ENCODE results near the gene MLXIP.

MLXIP gene

GRCh38 chr12:122079033-122079531, 526 bp downstream of the MLXIP start:
- DNase-seq (ENCODE audit: low read depth in 2 of 2): no peak

DNA sequence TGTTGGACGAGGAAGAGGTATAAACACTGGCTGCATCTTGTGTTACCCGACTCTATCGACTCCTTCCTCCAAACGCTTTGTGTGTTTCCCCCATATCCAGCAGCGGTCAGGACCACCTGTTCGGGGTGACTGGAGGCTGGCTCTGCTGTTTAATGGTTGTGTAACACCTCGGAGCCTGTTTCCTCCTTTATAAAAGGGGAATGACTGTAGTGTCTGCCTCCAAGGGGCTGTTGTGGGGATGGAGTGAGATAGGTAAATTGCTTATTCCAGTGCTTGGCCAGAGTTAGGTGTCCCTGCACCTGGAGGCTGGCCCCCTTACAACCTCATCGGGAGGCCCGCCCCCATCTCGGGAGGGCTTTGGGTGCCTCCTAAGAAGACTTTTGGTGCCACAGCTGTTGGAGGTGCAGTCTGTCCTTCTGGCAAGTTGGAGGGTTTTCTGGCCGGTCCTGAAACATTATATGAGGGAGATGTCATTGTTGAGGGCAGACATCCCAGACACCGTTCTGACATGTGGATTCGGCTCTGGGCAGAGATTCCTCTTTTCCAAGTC, 1.1 kb downstream of the MLXIP start:
- no peak for DNase-seq (ENCODE audit: low read depth in 2 of 2)

DNA sequence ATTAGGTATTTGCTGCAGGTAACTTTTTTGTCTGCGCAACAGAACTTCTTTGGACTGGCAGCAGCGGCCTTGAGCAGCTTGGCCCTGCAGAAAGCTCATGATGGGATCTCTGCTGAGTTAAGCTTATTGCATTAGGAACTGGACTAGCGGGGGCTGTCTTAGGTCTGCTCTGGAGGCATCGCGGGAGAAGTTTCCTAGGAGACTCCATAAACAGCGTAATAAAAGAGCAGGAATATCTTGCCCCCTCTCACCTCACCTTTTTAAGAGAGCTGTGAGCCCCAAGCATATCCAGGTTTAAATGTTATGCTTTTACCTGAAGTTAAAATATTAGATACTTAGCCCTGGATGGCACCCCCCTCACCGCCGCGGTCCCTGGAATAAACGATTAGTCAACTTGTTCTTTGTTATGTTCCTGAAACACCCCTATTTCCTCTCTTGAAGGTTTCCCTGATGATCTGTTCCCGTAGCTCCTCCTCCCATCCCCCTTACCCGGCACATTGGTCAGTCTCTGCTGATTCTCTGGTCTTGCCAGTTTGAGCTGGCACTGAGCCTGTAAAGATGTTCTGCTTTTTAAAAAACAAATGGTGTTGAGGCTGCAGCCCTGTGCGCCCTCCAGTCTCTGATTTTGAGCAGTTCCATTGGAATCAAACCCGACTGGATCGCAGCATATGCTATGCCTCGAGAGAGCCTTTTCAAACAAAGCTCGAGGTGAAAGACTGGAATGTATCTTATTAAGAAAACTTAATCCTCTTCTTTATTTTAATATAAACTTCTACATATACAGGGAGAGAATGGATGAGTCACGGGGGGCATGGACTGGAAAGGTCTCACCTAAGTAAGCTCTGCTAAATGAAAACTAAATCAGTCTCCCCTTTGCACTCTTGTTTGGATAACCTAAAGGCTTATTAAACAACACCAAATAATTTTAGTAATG, 1.9 kb downstream of the MLXIP start:
- DNase-seq (ENCODE audit: low read depth in 2 of 2): no peak

- DNase-seq (ENCODE audit: low read depth in 2 of 2): no peak
Measured at GRCh38 chr12:122081083-122081696, 2.6 kb downstream of the MLXIP start.

- no peak for DNase-seq (ENCODE audit: low read depth in 2 of 2)
Measured at GRCh38 chr12:122081697-122082221, 3.2 kb downstream of the MLXIP start.

DNA sequence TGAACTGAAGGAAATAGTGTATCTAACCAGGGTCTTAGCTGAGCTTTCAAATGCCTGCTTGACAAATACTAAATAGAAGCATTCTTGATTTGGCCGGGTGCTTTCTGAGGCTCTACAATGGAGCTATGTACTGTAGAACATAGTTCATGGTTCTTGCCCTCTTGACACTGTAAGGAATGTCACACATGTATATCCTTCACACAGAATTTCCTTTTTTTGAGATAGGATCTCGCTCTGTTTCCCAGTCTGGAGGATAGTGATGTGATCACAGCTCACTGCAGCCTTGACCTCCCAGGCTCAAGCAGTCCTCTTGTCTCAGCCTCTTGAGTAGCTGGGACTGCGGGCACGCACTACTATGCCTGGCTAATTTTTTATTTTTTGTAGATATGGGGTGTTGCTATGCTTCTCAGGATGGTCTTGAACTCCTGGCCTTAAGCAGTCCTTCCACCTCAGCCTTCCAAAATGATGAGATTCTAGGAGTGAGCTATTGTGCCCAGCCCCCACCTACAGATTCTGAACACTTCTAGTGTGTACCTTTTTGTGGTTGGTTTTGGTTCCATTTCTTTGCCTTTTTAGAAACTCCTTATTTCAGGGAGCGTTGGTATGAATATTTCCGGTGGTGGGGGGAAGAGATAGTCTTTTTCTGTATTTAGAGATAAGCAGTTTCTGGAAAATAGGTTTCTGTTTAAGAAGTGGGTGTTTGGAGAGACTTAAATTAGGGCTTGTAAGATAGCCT, 4.2 kb downstream of the MLXIP start:
- no peak for DNase-seq (ENCODE audit: low read depth in 2 of 2)

DNA sequence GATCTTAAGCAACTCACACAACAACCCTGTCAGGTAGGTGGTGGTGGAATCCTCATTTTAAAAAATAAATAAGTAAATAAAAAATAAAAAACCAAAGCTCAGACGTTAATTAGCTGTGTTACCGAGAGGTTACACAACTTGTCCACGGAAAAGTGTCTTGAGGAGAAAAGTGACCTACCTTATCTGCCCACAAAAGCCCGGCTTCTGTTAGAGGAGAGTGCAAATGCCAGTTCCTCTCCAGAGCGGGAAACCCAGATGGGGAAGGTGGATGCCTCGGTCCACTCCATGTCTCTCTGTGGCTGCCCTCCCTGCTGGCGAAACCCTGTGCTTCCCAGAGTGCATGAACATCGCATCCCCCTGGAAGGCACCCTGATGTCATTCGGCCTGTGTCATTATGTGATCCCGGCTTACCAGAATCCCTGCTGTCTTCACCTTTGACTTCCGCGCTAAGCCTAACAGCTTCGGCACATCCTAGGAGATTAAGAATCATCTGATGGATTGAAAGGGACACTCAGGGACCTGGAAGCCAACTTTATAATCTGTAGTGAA, 6.4 kb downstream of the MLXIP start:
- no peak for DNase-seq (ENCODE audit: low read depth in 2 of 2)

DNA sequence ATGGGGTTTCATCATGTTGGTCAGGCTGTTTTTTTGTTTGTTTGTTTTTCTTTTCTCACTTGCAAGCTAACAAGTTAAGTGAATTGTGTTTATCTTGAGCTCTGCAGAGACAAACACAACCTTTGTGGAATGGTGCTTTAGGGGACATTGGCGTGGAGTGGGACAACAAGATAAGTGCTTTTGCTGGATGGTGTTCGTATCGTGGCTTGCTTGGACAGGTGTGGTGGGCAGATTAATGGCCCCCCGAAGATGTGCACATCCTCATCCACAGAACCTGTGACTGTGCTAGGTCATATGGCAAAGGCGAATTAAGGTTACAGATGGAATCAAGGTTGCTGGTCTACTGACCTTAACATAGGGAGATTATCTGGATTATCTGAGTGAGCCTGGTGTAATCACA, 7.0 kb downstream of the MLXIP start:
- no peak for DNase-seq (ENCODE audit: low read depth in 2 of 2)

DNA sequence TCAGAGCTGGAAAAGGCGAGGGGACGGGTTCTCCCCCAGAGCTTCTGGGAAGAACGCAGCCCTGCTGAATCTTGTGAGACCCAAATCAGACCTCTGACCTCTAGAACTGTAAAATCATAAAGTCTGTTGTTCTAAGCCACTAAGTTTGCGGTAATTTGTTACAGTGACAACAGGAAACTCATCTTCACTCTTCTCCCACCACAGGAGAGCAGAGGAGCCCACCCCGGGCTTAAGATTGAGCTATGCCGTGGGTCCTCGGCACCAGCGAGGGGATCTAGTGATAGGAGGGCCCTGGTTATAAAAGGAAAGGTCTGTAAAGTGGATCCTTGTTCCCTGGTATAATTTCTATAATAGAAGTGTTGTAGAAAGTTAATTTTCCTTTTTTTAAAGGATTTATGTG, 7.6 kb downstream of the MLXIP start:
- no peak for DNase-seq (ENCODE audit: low read depth in 2 of 2)

DNA sequence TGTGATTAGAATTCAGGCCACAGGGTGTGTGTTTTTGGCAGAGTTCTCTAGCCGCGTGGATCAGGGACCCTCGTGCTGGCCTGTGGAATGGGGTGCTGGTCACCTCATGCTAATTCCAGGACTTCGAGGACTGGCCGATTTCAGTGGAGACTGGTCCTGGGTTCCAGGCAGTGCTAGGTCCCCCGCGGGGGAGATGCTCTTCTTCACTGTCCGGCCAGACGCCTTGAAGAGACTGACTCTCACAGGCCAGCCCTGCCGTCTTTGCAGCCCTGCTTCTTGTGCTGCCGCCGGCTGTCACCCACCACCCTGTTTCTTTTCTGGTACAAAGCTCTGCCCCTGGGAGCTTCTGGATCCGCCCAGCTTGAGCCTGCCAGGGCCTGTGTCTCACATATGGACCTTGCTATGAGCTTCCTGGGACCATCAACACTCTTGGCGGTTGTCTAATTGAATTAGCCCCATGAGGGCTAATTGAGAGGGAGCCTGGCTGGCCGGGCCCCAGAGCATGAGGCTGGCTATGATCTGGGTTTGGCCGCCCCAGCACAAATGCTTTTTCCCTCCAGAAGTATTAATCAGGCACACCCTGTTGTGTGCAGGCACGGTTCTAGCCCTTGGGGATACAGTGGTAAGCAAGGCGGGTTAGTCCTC, 8.2 kb downstream of the MLXIP start:
- DNase-seq (ENCODE audit: low read depth in 2 of 2): no peak

- no peak for DNase-seq (ENCODE audit: low read depth in 2 of 2)
Measured at GRCh38 chr12:122087431-122088178, 9.0 kb downstream of the MLXIP start.

GRCh38 chr12:122088179-122088810, 9.7 kb downstream of the MLXIP start:
- DNase-seq (ENCODE audit: low read depth in 2 of 2): no peak

GRCh38 chr12:122089077-122089476, 10.5 kb downstream of the MLXIP start:
- no peak for DNase-seq (ENCODE audit: low read depth in 2 of 2)

DNA sequence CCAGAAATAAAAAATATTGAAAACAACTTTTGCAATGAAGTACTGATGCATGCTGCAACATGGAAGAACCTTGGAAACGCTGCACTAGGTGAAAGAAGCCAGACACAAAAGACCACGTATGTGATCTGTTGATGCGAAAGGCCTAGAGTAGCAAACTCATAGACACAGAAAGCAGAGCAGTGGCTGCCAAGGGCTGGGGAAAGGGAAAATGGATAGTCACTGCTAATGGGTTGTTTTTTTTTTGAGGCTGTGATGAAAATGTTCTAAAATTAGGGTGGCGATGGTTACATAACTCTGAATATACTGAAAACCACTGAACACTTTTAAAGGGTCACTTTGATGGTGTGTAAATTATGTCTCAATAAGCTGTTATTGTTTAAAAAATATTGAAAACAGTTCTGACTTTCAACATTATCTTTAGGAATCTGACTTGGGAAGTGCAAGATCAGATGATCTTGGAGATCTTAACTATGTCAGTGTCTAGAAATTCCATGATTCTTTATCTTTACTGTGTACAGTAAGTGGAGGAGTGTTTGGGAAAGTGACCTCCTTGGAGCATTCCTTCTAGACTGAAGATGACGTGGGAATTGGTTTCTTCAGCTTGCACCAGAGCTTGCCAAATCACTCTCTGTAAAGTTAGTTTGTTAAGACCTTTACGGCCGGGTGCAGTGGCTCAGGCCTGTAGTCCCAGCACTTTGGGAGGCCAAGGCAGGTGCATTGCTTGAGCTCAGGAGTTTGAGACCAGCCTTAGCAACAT, 12.4 kb downstream of the MLXIP start:
- peak in 1 of 2 experiments; percentile 51 for DNase-seq (ENCODE audit: low read depth in 2 of 2)

DNA sequence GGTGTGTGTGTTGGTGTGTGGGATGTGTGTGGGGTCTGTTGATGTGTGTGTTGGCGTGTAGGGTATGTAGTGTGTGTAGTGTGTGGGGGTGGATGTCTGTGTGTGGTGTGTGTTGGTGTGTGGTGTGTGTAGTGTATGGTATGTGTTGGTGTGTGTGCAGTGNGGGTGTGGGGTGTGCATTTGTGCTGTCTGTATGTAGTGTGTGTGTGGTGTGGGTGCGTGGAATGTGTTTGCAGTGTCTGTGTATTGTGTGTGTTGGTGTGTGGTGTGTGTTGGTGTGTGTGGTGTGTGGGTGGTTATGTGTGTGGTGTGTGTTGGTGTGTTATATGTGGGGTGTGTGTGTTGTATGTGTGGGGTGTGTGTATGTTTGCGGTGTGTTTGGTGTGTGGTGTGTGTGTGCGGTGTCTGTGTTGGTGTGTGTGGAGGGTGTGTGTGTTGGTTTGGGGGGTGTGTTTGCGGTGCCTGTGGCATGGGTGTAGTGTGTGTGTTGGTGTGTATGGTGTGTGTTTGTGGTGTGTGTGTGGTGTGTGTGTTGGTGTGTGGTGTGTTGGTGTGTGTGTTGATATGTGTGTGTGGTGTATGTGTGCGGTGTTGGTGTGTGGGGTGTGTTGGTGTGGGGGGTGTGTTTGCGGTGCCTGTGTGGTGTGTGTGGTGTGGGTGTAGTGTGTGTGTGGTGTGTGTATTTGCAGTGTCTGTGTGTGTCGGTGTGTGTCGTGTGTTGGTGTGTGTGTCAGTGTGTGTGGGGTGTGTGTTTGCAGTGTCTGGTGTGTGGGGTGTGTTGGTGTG, 14.7 kb downstream of the MLXIP start:
- DNase-seq (ENCODE audit: low read depth in 2 of 2): no peak

- no peak for DNase-seq (ENCODE audit: low read depth in 2 of 2)
Measured at GRCh38 chr12:122094137-122094734, 15.7 kb downstream of the MLXIP start.

GRCh38 chr12:122094735-122095631, 16.4 kb downstream of the MLXIP start:
- no peak for DNase-seq (ENCODE audit: low read depth in 2 of 2)
